ENCODE data around the gene CSNK2A1.

DNA sequence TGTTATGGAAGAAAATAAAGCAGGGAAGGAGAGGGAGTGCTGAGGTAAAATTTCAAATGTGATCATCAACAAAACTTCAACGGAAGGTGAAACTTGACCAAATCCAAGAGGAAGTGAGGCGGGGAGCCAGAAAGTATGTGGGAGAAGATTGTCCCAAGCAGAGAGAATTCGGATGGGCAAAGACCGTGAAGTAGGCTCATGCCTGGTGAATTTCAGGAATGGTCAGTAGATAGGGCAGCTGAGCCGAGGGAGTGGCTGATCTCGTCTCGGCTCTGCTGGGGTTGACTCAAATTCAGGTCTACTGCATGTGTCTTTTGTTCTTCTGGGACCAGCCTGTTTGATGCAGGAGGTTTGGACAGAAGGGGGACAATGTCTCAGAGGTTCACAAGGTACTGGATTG lies 7.0 kb upstream of the CSNK2A1 start:
- TF ChIP-seq, protein P1, sequence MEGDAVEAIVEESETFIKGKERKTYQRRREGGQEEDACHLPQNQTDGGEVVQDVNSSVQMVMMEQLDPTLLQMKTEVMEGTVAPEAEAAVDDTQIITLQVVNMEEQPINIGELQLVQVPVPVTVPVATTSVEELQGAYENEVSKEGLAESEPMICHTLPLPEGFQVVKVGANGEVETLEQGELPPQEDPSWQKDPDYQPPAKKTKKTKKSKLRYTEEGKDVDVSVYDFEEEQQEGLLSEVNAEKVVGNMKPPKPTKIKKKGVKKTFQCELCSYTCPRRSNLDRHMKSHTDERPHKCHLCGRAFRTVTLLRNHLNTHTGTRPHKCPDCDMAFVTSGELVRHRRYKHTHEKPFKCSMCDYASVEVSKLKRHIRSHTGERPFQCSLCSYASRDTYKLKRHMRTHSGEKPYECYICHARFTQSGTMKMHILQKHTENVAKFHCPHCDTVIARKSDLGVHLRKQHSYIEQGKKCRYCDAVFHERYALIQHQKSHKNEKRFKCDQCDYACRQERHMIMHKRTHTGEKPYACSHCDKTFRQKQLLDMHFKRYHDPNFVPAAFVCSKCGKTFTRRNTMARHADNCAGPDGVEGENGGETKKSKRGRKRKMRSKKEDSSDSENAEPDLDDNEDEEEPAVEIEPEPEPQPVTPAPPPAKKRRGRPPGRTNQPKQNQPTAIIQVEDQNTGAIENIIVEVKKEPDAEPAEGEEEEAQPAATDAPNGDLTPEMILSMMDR (IDR thresholded peaks at IDR 0.05), result no peak
- no peak for TF ChIP-seq POLR2A (IDR thresholded peaks at IDR 0.05)

Data from testis (tissue), 2 donors.